ENCODE measurements around the gene CYP27A1. TPM values are rescaled to one million over a fixed set of nuclear protein-coding genes. Genes with fewer than 3 reads are reported as not detected.

CYP27A1 gene
- polyA plus RNA-seq, 1 donor from 2014 or later: 0.83 TPM

- H3K9me3 Mint-ChIP-seq: no peaks in the 10 kb centered on the region
- peak overlapping the region; percentile 54 to 79 (median 70) for H3K4me3 Mint-ChIP-seq
- H3K27me3 Mint-ChIP-seq: peaks cover 65% of the 10 kb centered on the region
- peaks cover 8 to 11% (median 9%) of the 10 kb centered on the region in 3 donors for H3K4me1 Mint-ChIP-seq
- no peak overlapping the region for H3K27ac Mint-ChIP-seq
- no peaks in the 10 kb centered on the region for H3K36me3 Mint-ChIP-seq
Measured at GRCh38 chr2:218859988-218860831, 78.3 kb downstream of the CYP27A1 start.

DNA sequence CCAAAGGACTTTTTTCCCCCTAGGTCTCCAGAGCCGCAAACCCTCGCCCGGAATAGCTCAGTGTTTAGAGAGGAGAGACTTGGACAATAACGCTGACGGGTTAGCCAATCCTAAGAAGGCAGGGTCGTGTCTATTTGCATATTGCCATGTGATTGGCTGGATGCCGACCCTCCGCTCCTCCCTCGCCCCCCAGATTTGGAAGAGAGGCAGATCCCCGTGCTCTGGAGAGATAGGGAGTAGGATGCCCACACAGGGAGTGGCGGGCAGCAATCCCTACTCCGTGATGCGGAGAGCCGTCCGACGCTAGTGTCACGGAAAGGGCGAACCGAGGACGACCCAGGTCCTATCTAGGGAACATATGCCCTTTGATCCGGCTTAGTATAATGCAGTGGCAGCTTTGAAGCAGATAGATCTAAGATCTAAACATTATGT lies 79.0 kb downstream of the CYP27A1 start:
- Mint-ChIP-seq H3K36me3 (no peaks in the 10 kb centered on the region), H3K9me3 (no peaks in the 10 kb centered on the region), H3K4me1 (peaks cover 8 to 11% (median 9%) of the 10 kb centered on the region in 3 donors), H3K27me3 (peaks cover 63% of the 10 kb centered on the region), H3K27ac (no peak overlapping the region), H3K4me3 (peak overlapping the region in 3 of 4 donors; percentile 41 to 70 (median 64))

- Mint-ChIP-seq H3K4me1 (peaks cover 8 to 12% (median 11%) of the 10 kb centered on the region in 3 donors), H3K4me3 (peak overlapping the region in 1 of 4 donors; percentile 9), H3K27me3 (peaks cover 63% of the 10 kb centered on the region), H3K9me3 (no peaks in the 10 kb centered on the region), H3K36me3 (no peaks in the 10 kb centered on the region), H3K27ac (no peak overlapping the region)
Measured at GRCh38 chr2:218861645-218862318, 79.8 kb downstream of the CYP27A1 start.

GRCh38 chr2:218863021-218863520 lies 81.1 kb downstream of the CYP27A1 start:
- Mint-ChIP-seq H3K27ac (no peak overlapping the region), H3K9me3 (no peaks in the 10 kb centered on the region), H3K4me1 (peaks cover 8 to 12% (median 11%) of the 10 kb centered on the region in 3 donors), H3K36me3 (peaks cover 3% of the 10 kb centered on the region), H3K4me3 (no peak overlapping the region), H3K27me3 (peaks cover 55% of the 10 kb centered on the region)

Other genes with a start within 250 kb of the CYP27A1 start
- gene USP37, start 213.8 kb upstream of the CYP27A1 start, polyA plus RNA-seq: 9.8 TPM
- 16.7 TPM for gene CNOT9, start 213.3 kb upstream of the CYP27A1 start, polyA plus RNA-seq
- 0.40 TPM for gene PLCD4, start 174.2 kb upstream of the CYP27A1 start, polyA plus RNA-seq
- 21.1 TPM for gene ZNF142, start 122.5 kb upstream of the CYP27A1 start, polyA plus RNA-seq
- 21.2 TPM for gene BCS1L, start 122.5 kb upstream of the CYP27A1 start, polyA plus RNA-seq
- gene RNF25, start 110.1 kb upstream of the CYP27A1 start, polyA plus RNA-seq: 23.4 TPM
- gene STK36, start 110.1 kb upstream of the CYP27A1 start, polyA plus RNA-seq: 4.8 TPM
- gene TTLL4, start 71.3 kb upstream of the CYP27A1 start, polyA plus RNA-seq: 14.5 TPM
- not detected for gene PRKAG3, start 49.7 kb downstream of the CYP27A1 start, polyA plus RNA-seq
- 0.86 TPM for gene WNT6, start 77.7 kb downstream of the CYP27A1 start, polyA plus RNA-seq
- gene WNT10A, start 98.7 kb downstream of the CYP27A1 start, polyA plus RNA-seq: 2.4 TPM
- not detected for gene CDK5R2, start 177.5 kb downstream of the CYP27A1 start, polyA plus RNA-seq
- not detected for gene FEV, start 203.0 kb downstream of the CYP27A1 start, polyA plus RNA-seq
- not detected for gene CRYBA2, start 211.3 kb downstream of the CYP27A1 start, polyA plus RNA-seq